GM18508 (cell line): ENCODE measurements around the gene NOL12.

Experiments used
- ATAC-seq: cut with Tn5 transposase; IDR thresholded peaks from one replicate; pipeline ENCODE4 v1.9.1; 2021; ENCODE audit warnings: moderate number of reproducible peaks; ENCODE audit not compliant: insufficient read depth, unreplicated experiment

Gene NOL12

DNA sequence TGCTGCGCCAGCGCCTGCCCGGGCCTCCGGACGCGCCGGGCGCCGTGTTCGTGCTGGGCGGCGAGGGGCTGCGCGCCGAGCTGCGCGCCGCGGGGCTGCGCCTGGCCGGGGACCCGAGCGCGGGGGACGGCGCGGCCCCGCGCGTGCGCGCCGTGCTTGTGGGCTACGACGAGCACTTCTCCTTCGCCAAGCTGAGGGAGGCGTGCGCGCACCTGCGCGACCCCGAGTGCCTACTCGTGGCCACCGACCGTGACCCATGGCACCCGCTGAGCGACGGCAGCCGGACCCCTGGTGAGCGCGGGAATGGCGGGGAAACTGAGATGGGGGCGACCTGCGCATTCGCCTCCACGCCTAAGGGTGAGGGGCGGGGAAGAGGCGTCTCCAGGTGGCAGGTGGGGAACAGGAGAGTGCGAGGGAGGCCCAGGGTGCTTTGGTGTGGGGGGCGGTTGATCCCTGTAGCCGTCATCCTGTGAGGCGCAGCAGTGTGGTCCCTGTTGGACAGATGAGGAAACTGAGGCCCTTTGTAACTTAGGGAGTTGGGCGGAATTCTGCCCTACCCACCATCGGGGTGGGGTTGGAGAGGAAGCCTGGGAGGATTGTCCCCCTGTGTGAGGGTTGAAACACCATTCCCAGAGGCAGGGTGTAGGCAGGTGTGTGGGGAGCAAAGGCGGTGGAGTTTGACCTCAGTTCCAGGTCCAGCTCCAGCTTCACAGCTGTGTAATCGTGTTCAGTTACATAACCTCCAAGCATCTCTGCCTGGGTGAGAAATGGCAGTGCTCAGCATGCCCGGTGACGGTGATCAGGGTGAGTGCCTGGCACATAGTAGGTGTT is 26.9 kb upstream of the NOL12 start:
- no peak for ATAC-seq

DNA sequence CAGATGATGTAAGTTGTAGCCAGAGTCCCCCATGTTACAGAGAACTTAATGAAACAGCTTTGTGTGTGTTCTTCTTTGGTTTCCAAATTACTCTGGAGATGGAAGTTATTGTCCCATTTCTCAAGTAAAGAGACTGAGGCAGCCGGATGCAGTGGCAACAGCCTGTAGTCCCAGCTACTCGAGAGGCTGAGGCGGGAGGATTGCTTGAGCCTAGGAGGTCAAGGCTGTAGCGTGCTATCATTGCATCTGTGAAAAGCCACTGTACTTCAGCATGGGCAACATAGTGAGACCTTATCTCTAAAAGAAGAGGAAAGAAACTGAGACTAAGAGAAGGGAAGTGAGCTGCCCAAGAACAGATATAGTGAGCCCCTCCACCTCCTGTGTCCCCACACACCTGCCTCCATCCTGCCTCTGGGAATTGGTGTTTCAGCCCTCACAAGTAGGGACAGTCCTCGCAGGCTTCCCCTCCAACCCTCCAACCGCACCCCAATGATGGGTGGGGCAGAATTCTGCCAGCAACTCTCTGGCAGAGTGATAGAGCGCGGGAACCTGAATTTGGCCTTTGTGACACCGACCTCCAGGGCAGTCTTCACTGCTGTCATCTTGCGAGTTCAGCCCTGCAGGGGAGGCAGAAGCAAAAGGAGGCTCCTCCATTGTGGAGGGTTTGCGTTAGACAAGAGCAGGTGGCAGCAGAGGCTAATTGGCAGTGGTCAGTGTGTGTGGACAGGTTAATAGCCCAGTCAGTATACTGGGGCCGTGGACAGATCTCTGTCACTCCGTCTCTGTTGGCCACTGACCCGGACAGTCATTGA is 26.0 kb upstream of the NOL12 start:
- ATAC-seq: no peak

DNA sequence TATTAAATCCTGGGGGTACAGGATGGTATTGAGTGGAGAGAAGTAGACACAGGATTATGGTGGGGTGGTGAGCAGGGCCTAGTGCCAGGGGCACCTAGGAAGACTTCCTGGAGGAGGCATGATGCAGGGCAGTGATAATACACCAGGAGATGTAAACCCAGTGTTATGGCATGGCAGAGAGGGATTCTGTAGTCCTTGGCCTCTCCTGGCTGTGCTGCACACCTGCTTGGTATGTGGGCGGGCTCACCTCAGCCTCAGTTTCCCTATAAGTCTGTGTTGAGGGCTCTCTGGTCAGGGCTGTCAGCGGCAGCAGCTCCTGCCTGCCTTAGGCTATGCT is 25.5 kb upstream of the NOL12 start:
- no peak for ATAC-seq

DNA sequence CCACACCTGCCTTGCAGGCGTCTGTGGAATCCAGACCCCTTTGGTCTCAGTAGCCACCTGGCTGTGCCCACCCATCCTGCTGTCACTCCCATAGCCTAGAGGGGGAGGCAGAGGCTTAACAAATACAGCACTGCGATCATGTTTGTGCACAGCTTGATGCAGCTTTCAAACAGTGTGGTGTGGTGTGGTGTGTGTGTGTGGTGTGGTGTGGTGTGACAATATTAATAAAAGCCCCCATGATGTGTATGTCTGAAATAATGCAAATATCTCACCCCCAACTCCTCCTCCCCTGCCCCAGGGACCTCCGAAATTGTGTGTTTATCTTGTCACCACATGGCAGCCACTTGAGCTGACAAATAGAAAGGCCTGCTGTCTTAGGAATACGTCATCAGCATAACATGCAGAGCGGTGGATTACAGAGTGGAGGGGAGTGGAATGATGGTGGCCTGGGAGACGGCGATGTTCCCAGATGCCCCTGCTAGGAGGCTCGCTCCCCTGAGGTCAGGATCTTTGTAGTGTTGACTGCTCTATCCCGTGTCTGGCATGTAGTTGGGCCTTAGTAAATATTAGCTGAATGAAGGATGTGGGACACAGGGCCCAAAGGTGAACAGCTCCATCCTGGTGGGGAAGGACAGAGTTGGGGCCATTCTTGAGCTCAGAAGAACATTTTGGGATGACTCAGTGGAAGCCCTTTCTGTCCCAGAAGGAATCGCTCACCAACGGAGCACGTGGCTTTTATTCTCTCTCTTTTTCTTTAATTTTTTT is 24.8 kb upstream of the NOL12 start:
- no peak for ATAC-seq

DNA sequence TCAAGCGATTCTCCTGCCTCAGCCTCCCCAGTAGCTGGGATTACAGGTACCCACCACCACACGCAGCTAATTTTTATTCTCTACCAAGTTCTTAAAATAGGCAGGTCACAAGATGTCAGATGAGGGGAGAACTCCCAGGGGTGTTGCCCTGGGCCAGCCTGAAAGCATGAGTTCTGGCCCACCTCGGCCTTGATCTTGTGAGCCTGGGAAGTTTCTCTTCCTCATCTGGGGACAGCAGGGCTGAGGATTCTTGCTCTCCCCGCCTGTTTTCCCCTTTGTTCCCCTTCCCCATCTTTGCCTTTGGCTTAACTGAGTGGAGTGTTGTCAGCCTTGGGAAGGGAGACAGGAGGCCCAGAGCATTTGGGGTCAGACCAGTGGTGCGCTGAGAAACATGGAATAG is 24.1 kb upstream of the NOL12 start:
- ATAC-seq: no peak

DNA sequence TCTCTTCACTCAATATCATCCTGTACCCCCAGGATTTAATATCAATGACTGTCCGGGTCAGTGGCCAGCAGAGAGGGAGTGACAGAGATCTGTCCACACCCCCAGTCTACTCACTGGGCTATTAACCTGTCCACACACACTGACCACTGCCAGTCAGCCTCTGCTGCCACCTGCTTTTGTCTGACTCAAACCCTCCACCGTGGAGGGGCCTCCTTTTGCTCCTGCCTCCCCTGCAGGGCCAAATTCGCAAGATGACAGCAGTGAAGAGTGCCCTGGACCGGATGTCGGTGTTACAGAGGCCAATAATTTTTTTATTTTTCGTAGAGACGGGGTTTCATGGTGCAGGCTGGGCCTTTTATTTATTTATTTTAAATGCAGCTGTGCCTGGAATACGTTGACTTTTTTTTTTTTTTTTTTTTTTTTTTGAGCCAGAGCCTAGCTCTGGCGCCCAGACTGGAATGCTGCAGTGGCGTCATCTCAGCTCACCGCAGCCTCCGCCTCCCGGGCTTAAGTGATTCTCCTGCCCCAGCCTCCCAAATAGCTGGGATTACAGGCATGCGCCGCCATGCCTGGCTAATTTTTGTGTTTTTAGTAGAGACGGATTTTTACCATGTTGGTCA is 22.5 kb upstream of the NOL12 start:
- ATAC-seq: no peak

DNA sequence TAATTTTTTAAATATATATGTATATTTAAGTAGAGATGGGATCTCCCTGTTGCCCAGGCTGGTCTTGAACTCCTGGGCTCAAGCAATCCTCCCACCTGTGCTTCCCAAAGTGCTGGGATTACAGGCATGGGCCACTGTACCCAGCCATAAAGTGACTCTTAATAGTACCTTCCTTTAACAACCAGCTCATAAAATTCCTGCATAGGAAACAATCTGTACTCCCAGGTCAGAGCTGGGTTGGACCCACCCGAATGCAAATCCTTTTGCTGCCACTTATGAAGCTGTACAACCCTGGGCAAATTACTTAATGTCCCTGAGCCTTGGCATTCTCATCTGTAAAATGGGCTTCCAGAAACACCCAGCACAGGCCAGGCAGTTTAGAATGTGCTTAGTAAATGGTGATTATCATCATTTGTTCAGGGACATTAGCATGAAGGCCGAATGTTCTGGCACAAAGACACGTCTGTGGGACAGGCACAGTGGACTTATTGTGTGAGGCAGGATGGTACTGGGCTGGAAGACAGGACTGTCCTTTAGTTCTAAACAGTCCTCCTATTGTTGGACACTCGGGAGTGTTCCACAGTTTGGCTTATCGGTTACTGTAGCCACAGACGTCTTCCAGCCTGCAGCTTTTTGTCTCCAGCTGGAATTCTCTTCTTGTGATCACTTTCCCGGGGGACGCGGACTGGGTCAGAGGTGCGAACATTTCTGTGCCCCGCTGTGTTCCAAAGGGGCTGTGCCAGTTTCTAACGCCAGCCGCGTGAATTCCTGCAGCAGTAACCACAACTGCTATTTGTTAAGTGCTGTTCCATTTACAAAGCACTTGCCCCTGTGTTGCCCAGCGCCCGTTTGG is 21.7 kb upstream of the NOL12 start:
- no peak for ATAC-seq

DNA sequence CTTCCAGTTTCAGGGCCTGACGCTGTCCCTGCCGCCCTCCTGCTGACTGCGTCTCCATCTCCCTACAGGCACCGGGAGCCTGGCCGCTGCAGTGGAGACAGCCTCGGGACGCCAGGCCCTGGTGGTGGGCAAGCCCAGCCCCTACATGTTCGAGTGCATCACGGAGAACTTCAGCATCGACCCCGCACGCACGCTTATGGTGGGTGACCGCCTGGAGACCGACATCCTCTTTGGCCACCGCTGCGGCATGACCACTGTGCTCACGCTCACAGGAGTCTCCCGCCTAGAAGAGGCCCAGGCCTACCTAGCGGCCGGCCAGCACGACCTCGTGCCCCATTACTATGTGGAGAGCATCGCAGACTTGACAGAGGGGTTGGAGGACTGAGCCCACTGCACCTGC is 20.7 kb upstream of the NOL12 start:
- ATAC-seq: no peak

DNA sequence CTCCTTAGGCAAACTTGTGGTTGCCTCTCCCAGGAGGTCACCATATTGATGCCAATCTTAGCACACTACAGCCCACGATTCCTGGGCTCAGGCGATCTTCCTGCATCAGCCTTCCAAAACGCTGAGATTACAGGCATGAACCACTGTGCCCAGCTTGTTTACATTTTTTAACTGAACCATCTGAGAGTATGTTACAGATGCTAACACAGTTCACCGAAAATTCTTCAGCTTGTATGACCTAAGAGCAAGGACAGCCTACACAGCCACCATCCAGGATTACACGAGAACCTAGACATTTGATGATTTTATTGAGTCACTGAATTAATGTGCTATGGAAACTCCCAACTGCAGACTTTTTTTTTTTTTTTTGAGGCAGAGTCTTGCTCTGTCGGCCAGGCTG is 16.6 kb upstream of the NOL12 start:
- ATAC-seq: no peak

DNA sequence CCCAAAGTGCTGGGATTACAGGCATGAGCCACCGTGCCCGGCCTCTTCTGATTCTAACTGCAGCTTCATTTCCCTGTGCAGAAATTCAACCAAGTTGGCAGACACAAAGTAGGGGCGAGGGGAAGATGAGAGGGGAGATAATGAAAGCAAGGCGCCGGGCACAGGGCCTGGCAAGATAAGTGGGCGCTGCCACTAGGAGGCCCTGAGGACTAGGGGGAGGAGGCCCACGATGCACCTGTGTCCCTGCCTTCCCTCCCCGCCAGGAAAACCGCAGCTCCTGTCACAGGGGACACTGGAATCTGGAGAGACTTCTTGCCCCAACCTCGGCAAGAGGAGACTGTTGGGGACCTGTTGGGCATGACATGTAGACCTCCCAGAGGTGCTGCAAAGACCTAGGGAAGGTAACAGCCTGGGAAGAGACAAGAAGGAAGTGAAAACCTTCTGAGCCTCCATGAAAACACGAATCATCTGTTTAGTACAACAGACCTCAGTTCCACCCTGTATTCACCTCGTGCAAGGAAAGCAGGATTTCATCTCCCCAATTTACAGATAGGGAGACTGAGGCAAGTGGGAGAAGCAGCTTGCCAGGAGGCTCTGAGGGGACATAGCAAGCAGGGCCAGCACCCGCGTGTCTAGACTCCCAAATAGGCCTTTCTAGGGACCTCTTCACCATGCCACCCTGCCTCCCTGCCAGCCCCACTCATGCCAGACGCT is 13.8 kb upstream of the NOL12 start:
- no peak for ATAC-seq

DNA sequence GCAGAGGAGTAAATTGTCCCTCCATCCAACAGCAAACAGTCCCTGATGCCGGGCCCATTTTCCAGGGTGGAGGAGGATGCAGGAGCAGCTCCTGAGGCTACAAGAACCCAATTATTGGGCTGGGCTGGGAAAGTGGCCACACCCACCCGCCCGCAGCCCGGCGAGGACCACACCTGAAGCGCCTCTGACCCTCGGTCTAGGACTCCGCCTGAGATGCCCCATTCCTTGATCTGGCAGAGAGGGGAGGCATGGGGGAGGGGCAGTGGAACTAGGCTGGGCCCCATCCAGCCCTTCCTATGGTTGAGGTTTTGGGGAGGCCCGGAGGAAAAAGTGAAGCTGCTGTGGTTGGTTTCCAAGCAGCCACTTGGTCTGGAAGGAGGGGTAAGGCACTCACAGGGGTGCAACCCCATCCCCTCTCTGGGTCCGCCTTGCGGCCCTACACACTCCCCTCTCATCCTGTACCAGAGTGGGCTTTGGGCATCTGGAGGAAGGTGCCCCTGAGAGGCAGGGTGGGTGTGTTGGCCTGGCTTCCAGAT is 13.2 kb upstream of the NOL12 start:
- ATAC-seq: no peak

DNA sequence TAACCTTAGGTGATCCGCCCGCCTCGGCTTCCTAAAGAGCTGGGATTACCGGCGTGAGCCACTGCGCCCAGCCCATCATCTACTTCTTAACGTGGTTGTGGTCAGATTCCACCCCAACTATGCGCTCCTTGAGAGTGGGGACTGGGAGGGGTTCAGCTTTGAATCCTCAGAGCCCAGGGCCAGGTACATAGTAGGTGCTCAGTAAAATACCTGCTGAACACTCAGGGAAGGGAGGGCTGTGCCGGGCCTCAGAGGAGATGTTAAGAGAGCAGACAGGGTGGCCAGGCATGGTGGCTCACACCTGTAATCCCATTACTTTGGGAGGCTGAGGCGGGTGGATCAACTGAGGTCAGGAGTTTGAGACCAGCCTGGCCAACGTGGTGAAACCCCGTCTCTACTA is 11.9 kb upstream of the NOL12 start:
- ATAC-seq: no peak

DNA sequence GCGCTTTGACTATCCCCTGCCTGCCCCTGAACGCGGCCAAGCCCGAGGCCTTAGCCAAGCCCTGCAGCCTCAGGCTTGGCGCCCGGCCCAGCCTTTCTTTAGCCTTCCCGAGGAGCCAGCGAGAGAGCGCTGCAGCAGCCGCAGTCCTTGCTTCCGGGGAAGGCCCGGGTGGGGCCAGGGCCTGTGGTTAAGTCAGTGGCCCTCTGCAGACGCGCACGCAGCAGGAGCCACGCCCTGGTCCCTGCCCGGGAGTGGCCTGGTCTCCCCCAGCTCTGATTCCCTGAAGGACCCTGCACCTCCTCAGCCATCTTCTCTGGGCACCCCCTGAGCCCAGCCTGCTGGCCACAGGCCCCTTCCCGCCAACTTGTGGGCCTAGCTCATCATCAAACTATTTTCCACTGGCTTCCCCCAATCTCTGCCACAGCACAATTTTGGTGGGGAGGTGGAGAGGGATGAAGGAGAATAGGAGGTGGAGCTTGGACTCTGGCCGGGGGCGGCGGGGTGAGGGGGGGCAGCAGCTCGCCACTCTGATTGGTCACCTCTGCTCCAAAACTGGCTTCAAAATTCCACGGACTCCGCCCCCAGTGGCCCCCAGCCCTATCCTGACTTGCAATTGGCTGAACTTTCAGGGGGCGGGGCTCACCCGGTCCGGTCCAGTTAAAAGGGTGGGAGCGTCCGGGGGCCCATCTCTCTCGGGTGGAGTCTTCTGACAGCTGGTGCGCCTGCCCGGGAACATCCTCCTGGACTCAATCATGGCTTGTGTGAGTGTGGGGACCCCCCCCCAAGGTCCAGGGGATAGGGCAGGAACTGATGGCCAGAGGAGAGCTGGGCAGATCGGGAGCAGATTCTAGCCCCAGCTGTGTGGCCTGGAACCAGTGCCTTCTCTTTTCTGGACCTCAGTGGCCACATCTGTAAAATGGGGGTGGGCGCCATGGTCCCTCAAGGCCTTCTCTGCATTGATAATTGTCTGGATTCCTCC is 10.9 kb upstream of the NOL12 start, which contains the start of gene LGALS1:
TSS of gene LGALS1 (plus strand) at position 686 of the 979 bp plus-strand sequence. CDS start at position 753, 67 bp downstream.
- ATAC-seq: no peak

DNA sequence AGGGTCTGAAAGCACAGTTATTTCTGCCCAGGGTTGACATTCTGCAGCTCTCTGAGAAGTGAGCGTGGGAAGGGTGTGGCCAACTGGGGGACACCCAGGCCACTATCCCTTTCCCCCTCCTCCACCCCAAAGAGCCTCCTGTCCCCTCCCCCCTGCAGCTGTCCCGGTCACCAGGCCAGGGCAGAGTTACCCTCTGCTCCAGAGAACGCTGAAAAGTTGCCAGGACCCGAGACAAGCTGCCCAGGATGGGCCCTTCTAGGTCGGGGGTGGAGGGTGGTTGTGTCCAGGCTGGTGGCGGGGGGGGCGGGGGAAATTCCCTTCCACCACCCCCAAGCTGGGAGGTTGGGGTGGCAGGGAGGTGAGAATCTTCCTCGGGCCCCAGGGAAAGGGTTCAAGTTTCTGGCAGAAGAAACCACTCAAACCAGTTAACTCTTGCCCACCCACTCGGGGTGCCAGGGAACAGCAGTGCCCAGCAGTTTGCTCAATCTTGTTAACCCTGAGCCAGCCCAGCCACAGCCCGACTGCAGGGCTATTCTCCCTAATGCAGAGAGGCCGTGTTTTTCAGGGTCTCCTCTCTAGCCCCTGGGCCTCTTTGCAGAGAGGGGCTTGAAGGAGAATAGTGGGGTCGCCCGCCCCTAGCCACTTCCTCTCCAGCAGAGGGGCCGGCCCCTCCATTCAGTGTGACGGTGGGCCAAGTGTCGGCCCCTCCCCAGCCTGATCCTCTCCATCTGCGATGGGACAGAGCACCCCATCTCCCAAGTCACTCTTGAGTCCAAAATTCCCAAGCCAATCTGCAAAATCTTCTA is 10.0 kb upstream of the NOL12 start:
- no peak for ATAC-seq

DNA sequence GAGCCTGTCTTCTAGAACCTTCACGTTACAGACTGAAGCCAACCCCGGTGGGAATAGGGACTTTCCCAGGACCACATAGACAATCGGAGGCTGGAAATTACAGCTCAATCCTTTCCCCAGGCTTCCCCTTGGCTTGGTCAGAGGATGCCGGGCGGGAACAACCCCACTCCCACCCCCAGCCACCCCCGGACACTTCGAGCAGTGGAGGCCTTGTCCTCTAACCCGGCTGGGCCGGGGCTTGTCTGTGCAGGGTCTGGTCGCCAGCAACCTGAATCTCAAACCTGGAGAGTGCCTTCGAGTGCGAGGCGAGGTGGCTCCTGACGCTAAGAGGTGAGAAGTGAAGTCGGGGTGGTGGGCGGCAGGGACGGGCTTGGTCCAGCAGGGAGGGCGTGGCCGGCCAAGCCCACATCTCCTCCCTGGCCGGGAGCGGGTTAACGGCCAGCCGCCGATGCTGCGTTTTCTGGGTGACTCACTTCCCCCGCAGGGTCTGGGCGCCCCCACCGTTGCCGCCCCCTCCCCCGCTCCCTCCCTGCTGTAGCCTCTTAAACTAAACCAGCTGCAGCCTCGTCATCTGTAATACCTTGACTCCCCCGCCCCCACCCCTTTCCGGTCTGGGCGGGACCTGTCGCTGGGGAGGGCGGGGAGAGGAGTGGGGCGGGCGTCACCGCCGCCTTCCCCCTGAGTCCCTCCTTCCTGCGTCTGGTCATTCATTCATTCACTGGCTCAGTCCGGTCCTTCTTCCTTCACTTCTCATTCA is 9.2 kb upstream of the NOL12 start:
- ATAC-seq: no peak

DNA sequence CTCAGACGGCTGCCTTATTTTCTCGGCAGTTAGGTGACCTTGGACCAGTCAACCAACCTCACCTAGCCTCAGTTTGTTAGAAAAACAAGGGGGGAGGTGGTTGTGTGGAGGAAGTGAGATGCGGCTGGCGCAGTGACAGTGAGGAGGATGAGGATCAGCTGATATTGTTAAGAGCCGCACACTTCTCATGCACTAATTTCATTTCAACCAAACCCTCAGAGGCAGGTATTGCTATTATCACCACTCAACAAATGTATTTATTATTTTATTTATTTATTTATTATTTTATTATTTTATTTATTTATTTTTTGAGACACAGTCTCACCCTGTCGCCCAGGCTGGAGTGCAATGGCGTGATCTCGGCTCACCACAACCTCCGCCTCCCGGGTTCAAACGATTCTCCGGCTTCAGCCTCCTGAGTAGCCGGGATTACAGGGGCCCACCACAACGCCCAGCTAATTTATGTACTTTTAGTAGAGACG is 8.6 kb upstream of the NOL12 start:
- no peak for ATAC-seq
